Adrenal gland (tissue), 12 donors: Measurements from ENCODE around the gene CA4. TPM values are rescaled to one million over a fixed set of nuclear protein-coding genes. Genes with fewer than 3 reads are reported as not detected.

Source experiments
- polyA plus RNA-seq, 3 donors: library from polyadenylated mRNA; stranded (reverse); fragments of 200-250 nt in 2 of 3; fragments of 350-450 nt in 1 of 3; fragmentation: Illumina TruSeq in 1 of 3; extraction: RNeasy Lipid Tissue Mini Kit (QIAGEN cat#74804) in 1 of 3; gene quantifications; one replicate each; pipeline ENCODE4 v1.2.3, GENCODE V29; 2013 to 2014
- total RNA-seq, 9 donors: library from RNA; depleted of rRNA in 4 of 9; stranded (reverse); fragments of >200 nt in 4 of 9; fragments of 120-200 nt in 1 of 9; fragmentation: NEBNext Ultra II Directional in 1 of 9; extraction: Animal tissue kit (Norgen Biotek cat#: 25700) in 1 of 9; gene quantifications; one replicate each; pipeline versions ENCODE4 v1.1.0 to v1.2.4, GENCODE V29; 2013 to 2023
- donor health status: healthy with polysubstance abuse.
- donor health status: Bipolar disorder and iron deficiency.
- donor health status: DM: yes; HTN: yes; CAD: no.
- donor health status: DM: no; HTN: no; CAD: no.
- donor health status: DM: no; HTN: no; CAD: no.
- donor health status: DM: yes; HTN: yes; CAD: no.

The CA4 gene
- total and polyA plus RNA-seq, 12 donors = 0.42 to 15.3 (median 1.2) TPM

Other genes with a start within 250 kb of the CA4 start
- gene RNFT1, start 185.2 kb upstream of the CA4 start, total RNA-seq = 10 to 100 TPM; 12.2 to 31.7 (median 23.9) TPM
- gene RNFT1, start 185.2 kb upstream of the CA4 start, polyA plus RNA-seq = 10 to 100 TPM in 2 of 3 donors, 1 to 10 TPM in 1; 9.8 to 29.7 (median 23.3) TPM
- 10 to 100 TPM; 18.8 to 30.3 (median 25.6) TPM for gene HEATR6, start 71.1 kb upstream of the CA4 start, total RNA-seq
- gene HEATR6, start 71.1 kb upstream of the CA4 start, polyA plus RNA-seq = 10 to 100 TPM; 14.3 to 22.8 (median 15.4) TPM
- 10 to 100 TPM; 36.2 to 99.3 (median 58.0) TPM for gene USP32, start 242.2 kb downstream of the CA4 start, total RNA-seq
- 10 to 100 TPM; 22.0 to 57.8 (median 22.7) TPM for gene USP32, start 242.2 kb downstream of the CA4 start, polyA plus RNA-seq